ENCODE measurements around the gene RAB11FIP3. TPM values are rescaled to one million over a fixed set of nuclear protein-coding genes. Genes with fewer than 3 reads are reported as not detected.
A peak's percentile ranks its signal among the peaks of the same experiment; 100 is the strongest.

The RAB11FIP3 gene
- total RNA-seq, 1 donor from 2014 or later: 34.5 TPM

DNA sequence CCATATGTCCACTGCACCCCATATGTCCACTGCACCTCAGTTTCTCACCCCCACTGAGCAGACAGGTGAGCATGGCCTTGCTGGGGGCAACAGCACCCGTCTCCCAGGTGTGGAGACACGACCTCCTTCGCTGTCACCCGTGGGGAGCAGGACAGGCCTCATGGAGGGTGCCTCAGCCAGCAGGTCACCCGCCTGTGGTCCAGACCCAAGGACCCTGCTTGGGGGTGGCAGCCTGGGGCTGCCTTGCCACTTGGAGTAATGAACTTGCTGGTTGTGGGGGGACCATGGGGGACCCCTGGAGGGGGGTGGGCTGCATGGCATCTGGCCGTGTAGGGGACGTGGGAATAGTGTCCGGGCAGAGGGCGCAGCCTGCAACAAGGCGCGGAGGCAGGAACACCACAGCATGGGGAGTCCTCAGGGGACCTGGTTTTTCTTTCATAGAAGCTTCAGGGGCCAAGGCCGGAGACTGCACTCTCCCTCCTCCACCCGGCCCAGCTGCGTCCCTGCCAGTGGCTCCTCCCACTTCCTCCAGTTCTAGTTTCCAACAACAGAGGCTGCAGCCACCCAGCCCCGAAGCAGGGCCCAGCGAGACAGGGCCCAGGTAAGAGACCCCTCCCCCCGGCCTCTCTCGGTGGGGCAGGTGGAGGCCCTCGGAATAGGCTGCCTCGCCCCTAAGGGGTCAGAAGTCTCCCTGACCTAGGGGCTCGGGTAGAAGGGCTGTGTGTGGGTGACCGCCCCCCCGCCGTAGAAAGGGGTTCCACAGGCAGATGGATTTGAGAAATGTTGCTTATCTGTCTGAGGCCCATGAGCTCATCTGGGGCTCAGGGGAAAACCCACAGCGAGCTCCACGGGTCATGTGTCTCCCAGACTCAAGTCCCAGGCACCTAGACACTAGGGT lies 141.3 kb downstream of the RAB11FIP3 start, which contains the start of gene NHLRC4:
Gene NHLRC4 (plus strand): TSS at position 531 of the 898 bp plus-strand sequence. CDS start 1,043 bp downstream, outside the sequence.
- H3K4me3 ChIP-seq (ENCODE audit: low read depth, low read length): no peak within 1 kb of the TSS
- H3K36me3 ChIP-seq (ENCODE audit: control insufficient read depth, insufficient read depth, low read length): no peaks in the 10 kb centered on the region
- H3K27me3 ChIP-seq (ENCODE audit: control insufficient read depth, insufficient read depth, low read length): peaks cover 21% of the 10 kb centered on the region
- TF ChIP-seq, protein P1, sequence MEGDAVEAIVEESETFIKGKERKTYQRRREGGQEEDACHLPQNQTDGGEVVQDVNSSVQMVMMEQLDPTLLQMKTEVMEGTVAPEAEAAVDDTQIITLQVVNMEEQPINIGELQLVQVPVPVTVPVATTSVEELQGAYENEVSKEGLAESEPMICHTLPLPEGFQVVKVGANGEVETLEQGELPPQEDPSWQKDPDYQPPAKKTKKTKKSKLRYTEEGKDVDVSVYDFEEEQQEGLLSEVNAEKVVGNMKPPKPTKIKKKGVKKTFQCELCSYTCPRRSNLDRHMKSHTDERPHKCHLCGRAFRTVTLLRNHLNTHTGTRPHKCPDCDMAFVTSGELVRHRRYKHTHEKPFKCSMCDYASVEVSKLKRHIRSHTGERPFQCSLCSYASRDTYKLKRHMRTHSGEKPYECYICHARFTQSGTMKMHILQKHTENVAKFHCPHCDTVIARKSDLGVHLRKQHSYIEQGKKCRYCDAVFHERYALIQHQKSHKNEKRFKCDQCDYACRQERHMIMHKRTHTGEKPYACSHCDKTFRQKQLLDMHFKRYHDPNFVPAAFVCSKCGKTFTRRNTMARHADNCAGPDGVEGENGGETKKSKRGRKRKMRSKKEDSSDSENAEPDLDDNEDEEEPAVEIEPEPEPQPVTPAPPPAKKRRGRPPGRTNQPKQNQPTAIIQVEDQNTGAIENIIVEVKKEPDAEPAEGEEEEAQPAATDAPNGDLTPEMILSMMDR (IDR thresholded peaks at IDR 0.05; ENCODE audit: insufficient read depth, low read length, poor library complexity, severe bottlenecking): no peak
- DNase-seq (ENCODE audit: low read depth): no peak

DNA sequence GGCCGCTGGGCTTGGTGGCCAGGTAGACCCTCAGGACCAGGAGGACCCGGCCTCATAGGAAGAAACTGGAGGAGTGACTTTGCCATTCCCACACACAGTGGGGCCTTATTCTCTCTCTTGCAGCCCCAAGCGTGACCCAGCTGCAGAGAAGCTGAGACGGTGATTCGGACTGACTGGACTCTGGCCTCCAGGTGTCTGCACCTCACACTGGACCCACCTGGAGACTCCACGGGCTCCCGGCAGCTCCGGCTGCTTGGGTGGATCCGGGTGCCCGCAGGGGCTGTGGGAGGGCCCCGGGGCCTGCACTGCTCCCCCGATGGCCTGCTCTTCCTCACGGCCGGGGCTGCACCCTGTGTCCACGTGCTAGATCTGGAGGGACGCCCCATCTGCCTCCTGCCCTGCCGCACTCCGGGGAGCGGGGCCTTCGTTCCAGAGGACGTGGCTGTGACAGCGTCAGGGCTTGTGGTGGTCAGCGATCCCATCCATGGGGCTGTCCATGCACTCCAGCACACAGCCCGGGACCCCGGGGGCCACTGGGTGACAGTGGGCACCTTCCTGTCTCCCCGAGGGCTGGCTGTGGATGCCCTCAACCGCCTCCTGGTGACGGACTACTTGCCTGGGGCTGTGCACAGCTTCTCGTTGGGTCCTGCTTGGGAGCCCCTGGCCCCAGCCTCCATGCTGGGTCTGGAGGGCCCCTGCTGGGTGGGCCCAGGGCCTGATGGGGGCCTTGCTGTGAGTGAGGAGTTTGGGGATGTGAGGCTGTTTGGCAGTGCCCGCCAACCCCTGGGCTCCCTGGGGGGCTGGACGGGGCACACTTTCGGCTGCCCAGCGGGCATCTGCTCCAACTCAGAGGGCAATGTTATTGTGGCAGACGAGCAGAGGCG lies 142.2 kb downstream of the RAB11FIP3 start:
- TF ChIP-seq, protein P1 (IDR thresholded peaks at IDR 0.05; ENCODE audit: insufficient read depth, low read length, poor library complexity, severe bottlenecking): no peak
- DNase-seq (ENCODE audit: low read depth): no peak
- Histone ChIP-seq H3K27me3 (ENCODE audit: control insufficient read depth, insufficient read depth, low read length) (peaks cover 12% of the 10 kb centered on the region), H3K4me3 (ENCODE audit: low read depth, low read length) (no peak overlapping the region), H3K36me3 (ENCODE audit: control insufficient read depth, insufficient read depth, low read length) (no peaks in the 10 kb centered on the region)

DNA sequence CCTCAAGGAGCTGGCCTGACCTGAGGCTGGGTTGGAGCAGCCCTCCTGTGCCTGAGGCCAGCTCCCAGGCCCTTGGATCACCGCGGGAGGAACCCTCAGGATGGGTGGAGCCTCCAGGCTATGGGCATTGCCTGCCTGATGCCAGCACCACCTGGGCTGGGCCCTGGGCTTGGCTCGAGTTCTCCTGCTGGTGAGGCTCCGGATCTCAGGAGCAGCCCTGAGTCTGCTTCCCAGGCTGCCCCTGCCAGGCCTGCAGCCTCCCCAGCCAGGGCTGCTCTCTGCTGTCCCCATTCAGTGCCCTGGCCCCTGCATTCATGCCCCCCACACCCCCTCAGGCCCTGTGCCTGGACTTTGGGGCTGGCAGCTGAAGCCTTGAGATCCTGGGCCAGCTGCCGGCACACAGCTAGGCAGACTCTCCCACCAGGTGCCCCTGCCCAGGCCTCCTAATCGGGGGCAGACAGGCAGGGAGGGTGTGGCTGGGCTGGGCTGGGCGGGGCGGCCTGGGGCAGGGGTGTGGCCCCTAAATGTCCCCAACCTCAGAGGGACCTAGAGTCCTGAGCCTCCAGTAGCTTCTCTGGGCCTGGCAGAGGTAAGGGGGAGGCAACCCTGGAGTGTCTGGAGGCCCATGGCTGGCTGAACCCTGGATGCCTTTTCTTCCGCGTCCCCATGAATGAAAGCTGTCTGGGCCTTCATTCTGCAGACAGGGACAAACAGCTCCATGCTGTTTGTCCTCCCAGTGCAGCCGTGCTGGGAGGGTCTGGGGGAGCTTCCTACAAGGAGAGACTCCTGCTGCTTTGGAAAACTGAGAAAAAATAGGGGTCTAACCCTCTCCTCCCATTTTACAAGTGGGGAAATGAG lies 143.2 kb downstream of the RAB11FIP3 start:
- TF ChIP-seq, protein P1 (IDR thresholded peaks at IDR 0.05; ENCODE audit: insufficient read depth, low read length, poor library complexity, severe bottlenecking): no peak
- Histone ChIP-seq H3K4me3 (ENCODE audit: low read depth, low read length) (no peak overlapping the region), H3K36me3 (ENCODE audit: control insufficient read depth, insufficient read depth, low read length) (no peaks in the 10 kb centered on the region), H3K27me3 (ENCODE audit: control insufficient read depth, insufficient read depth, low read length) (peaks cover 6% of the 10 kb centered on the region)
- no peak for DNase-seq (ENCODE audit: low read depth)

DNA sequence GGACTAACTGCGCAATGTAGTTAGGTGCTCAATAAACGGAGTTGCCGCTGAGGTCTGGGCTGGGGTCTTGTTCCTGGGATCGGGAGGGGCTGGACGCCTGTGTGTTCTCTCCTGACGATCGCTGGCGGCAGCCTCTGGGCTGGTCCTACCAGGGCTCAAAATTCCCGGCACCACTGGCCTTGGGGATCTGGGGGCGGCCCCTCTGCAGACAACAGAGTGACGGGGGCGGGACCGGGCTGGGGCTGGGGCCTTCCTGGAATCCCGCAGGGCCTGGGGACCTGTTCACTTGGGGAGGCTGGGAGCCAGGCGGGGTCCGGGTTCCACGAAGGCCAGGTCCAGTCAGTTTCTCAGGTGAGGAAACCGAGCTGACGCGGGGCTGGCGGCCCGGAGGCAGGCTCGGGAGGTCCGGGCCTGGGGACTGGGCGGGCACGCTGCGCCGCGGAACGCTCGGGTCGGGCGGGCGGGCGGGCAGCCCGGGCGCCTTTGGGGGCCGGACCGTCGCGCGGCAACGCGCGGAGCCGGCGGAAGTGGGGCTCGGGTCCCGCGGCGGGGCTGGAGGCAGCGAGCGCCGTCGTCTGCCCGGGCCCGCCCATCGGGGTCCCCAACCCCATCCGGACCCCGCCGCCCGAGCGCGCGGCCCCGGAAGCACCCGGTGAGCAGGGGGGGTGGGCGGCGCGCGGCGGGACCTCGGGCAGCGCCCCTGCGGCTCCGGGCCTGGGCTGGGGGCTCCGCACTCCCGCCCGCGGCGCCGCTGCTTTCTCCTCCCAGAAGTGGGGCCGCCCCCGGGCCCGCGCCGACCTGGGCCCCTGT lies 144.2 kb downstream of the RAB11FIP3 start, which contains the start of gene PIGQ:
Gene PIGQ (plus strand): TSS at position 524 of the 810 bp plus-strand sequence. CDS start 4,107 bp downstream, outside the sequence.
- TF ChIP-seq, protein P1 (IDR thresholded peaks at IDR 0.05; ENCODE audit: insufficient read depth, low read length, poor library complexity, severe bottlenecking): no peak
- no peaks in the 10 kb centered on the region for H3K36me3 ChIP-seq (ENCODE audit: control insufficient read depth, insufficient read depth, low read length)
- no peak for DNase-seq (ENCODE audit: low read depth)
- H3K27me3 ChIP-seq (ENCODE audit: control insufficient read depth, insufficient read depth, low read length): no peaks in the 10 kb centered on the region
- peak within 1 kb of the TSS; percentile 79 for H3K4me3 ChIP-seq (ENCODE audit: low read depth, low read length)

Other genes starting within 250 kb of the RAB11FIP3 start
- 0.41 TPM in 1 of 2 replicates, not detected in the other for gene HBA1, start 249.0 kb upstream of the RAB11FIP3 start, total RNA-seq
- gene HBQ1, start 245.2 kb upstream of the RAB11FIP3 start, total RNA-seq: 0.96 and 1.6 TPM in 2 replicates
- gene LUC7L, start 196.2 kb upstream of the RAB11FIP3 start, total RNA-seq: 61.8 and 109 TPM in 2 replicates
- 97.5 and 131 TPM in 2 replicates for gene FAM234A, start 190.8 kb upstream of the RAB11FIP3 start, total RNA-seq
- gene RGS11, start 149.7 kb upstream of the RAB11FIP3 start, total RNA-seq: 0.21 TPM in 1 of 2 replicates, not detected in the other
- 0.62 and 0.96 TPM in 2 replicates for gene ARHGDIG, start 145.1 kb upstream of the RAB11FIP3 start, total RNA-seq
- not detected in 2 replicates for gene PDIA2, start 142.5 kb upstream of the RAB11FIP3 start, total RNA-seq
- 40.5 and 43.0 TPM in 2 replicates for gene AXIN1, start 72.9 kb upstream of the RAB11FIP3 start, total RNA-seq
- gene MRPL28, start 55.1 kb upstream of the RAB11FIP3 start, total RNA-seq: 107 and 137 TPM in 2 replicates
- gene PGAP6, start 43.7 kb upstream of the RAB11FIP3 start, total RNA-seq: 114 and 160 TPM in 2 replicates
- 97.2 and 126 TPM in 2 replicates for gene NME4, start 28.4 kb upstream of the RAB11FIP3 start, total RNA-seq
- 15.1 and 27.0 TPM in 2 replicates for gene DECR2, start 23.8 kb upstream of the RAB11FIP3 start, total RNA-seq
- gene CAPN15, start 102.1 kb downstream of the RAB11FIP3 start, total RNA-seq: 47.1 and 54.5 TPM in 2 replicates
- not detected in 2 replicates for gene PRR35, start 134.7 kb downstream of the RAB11FIP3 start, total RNA-seq
- 0.46 and 2.3 TPM in 2 replicates for gene NHLRC4, start 141.4 kb downstream of the RAB11FIP3 start, total RNA-seq
- 54.9 and 63.1 TPM in 2 replicates for gene PIGQ, start 144.3 kb downstream of the RAB11FIP3 start, total RNA-seq
- 16.5 and 26.9 TPM in 2 replicates for gene RAB40C, start 164.4 kb downstream of the RAB11FIP3 start, total RNA-seq
- 0.08 TPM in 1 of 2 replicates, not detected in the other for gene WFIKKN1, start 205.3 kb downstream of the RAB11FIP3 start, total RNA-seq
- gene METTL26, start 210.7 kb downstream of the RAB11FIP3 start, total RNA-seq: 170 and 203 TPM in 2 replicates
- gene MCRIP2, start 216.2 kb downstream of the RAB11FIP3 start, total RNA-seq: 41.7 and 59.8 TPM in 2 replicates
- 17.0 and 21.0 TPM in 2 replicates for gene WDR90, start 223.7 kb downstream of the RAB11FIP3 start, total RNA-seq
- 68.0 and 76.8 TPM in 2 replicates for gene RHOT2, start 242.5 kb downstream of the RAB11FIP3 start, total RNA-seq